ENCODE results near the gene FBXO46.

The FBXO46 gene

DNA sequence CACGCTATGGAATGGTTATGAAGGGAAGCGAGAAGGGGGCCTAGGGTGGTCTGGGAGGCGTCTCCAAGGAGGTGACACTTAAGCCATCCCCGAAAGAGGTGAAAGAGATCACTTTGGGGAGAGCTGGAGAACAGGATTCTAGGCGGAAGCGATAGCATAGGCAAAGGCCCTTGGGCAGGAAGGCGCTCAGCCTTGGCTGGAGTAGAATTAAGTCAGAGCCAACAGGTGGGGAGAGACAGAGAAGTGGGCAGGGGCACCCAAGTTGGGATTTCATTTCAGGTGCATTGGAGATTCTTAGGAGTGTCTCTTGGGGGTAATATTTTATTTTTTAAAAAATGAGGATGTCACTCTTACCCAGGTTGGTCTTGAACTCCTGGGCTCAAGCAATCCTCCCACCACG lies 48.6 kb downstream of the FBXO46 start:
- no peak for DNase-seq (ENCODE audit: low spot score)

DNA sequence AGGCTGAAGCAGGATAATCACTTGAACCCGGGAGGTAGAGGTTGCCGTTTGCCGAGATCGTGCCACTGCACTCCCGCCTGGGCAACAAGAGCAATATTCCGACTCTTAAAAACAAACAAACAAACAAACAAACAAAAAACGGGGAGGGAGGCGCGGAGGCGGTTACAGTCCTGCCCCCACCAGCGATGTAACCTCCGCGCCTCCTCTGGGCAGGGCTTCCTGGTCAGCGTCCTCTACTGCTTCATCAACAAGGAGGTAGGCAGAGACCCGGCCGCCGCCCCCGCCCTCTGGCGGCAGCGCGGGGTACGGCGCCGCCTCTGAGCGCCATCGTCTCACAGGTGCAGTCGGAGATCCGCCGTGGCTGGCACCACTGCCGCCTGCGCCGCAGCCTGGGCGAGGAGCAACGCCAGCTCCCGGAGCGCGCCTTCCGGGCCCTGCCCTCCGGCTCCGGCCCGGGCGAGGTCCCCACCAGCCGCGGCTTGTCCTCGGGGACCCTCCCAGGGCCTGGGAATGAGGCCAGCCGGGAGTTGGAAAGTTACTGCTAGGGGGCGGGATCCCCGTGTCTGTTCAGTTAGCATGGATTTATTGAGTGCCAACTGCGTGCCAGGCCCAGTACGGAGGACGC lies 49.2 kb downstream of the FBXO46 start:
- DNase-seq (ENCODE audit: low spot score) = peak; percentile 90

DNA sequence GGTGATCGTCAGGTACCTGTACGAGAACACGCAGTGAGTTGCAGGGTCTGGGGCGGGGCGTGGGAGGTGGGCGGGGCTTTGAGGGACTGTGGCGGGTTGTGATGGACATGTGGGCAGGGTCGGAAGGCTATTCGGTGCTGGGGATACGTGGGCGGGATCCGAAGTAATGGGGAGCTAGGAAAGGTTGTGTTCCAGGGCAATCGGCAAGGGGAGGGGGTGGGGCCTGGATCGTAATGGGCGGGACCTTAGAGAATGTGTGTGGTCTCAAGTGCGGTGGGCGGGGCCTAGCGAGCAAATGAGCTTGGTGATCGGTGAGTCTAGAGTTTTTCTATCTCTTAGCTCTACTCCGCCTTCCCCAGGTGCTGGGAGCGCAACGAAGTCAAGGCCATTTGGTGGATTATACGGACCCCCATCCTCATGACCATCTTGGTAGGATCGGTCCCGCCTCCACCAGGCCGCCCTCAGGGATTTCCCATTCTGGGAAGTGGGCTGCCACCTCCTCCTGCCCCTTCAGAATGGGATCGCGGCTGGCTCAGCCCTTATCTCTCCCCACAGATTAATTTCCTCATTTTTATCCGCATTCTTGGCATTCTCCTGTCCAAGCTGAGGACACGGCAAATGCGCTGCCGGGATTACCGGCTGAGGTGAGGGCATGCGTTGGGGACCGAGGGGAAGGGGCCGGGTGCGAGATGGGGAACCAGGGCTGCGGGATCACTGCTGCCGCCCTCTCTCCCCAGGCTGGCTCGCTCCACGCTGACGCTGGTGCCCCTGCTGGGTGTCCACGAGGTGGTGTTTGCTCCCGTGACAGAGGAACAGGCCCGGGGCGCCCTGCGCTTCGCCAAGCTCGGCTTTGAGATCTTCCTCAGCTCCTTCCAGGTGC lies 53.1 kb downstream of the FBXO46 start:
- peak; percentile 76 for DNase-seq (ENCODE audit: low spot score)

DNA sequence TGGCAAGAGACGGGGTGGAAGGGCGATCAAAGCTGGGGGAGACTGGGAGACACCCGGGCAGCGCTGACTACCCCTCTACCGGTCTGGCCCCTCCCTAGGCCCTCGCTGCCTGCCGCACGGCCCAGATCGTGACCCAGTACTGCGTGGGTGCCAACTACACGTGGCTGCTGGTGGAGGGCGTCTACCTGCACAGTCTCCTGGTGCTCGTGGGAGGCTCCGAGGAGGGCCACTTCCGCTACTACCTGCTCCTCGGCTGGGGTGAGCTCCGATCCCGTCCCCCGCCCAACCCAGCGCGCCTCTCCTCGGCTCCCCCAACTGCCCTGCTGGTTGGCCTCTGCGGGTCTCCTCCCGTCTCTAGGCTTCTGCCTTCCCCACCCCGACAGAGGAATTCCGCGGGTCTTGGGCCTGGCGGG lies 53.8 kb downstream of the FBXO46 start:
- no peak for DNase-seq (ENCODE audit: low spot score)

DNA sequence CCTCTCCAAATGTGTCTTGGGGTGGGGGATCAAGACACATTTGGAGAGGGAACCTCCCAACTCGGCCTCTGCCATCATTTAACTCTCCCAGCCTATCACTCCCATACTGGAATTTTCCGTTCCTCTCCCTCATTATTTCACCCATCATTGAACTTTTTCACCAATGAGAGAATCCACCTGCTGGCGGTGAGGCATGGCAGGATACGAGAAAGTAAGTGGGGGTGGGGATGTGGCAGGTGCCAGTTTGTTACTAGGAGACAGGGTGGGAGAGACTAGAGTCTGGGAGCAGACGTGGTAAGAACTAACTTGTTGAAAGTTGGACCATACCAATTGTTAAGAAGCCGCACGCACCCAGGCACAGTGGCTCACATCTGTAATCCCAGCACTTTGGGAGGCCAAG lies 55.8 kb downstream of the FBXO46 start:
- DNase-seq (ENCODE audit: low spot score) = no peak

DNA sequence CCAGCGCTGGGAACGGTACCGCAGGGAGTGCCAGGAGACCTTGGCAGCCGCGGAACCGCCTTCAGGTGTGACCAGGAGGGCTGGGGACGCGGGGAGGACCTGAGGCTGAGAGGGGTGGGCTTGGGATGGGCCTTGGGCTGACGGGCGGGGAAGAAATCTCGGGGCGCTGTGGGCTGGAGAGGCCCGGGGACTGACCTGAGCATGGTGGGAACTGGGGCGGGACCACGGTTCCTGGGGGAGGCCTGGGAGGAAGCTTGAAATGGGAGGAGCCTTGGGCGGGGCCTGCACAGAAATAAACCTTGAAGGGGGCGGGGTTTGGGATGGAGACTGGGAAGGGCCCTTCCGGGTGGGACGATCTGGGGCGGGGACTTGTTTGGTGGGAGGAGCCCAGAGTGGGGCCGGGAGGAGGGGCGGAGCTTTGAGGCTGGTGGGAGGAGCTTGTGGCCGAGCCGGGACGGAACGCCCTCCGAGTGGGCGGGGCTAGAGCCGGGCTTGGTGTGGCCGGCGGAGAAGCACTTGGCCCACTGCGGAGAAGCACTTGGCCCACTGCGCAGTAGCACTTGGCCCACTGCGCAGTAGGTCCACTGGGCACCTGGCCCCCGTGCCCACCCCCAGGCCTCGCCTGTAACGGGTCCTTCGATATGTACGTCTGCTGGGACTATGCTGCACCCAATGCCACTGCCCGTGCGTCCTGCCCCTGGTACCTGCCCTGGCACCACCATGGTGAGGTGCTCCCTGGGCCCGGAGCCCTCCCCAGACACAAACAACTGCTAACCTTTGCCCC lies 59.8 kb downstream of the FBXO46 start:
- DNase-seq (ENCODE audit: low spot score) = peak; percentile 87

DNA sequence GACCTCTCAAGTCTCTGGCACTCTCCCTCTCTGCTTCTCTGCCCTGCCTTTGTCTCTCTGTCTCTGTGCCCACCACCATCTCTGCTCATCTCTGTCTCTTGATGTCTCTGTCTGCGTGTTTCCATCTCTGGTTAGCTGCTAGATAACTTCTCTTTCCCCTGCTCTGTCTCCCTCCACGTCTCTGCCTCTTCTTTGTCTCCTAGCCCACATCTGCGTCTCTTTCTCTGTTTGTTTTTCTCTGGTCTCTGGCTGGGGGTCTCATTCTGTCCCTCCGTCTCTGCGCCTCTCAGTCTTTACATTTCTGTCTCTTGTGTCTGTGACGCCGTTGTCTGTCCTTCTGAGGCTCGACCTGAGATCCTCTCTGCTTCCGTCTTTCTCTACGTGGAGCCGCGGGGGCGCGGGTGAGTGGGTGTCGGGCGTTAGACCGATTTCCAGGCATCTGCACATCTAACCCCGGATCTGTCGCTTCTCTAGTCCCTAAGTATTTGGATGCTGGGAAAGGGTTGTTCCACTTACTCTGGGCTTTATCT lies 62.3 kb downstream of the FBXO46 start:
- DNase-seq (ENCODE audit: low spot score) = no peak

DNA sequence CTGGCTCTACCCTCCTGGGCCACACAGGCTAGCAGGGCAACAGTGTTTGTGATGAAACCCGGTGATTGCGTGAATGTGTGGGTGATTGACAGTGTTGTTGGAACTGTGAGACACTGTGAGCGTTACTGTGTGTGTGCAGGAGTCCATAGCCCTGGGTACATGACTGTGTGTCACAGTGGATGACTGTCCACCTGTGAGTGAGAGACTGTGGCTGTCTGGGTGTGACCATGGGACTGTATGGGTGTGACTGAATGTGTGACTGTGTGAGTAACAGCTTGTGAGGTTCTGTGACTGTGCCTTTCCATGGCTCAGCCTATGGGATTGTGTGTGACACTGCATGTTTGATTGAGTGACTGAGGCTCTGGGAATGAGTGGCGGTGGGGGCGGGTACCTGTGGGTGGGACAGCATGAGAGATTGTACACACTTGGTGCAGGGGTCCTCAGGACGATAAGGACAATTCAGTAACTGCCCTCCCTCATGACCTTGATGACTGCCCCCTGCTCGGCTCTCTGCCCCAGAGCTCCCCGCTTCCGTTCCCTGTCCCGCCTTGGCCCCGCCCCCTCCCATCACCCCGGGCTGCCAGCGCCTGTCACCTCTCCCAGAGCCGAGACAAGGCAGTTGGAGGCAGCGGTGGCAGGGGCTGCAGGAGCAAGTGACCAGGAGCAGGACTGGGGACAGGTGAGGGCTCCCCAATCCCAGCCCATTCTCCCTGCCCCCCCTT lies 62.9 kb downstream of the FBXO46 start, which contains the start of gene GIPR:
TSS of gene GIPR (plus strand) at position 602 of the 722 bp plus-strand sequence. CDS start 1,300 bp downstream, outside the sequence.
- peak; percentile 62 for DNase-seq (ENCODE audit: low spot score)

DNA sequence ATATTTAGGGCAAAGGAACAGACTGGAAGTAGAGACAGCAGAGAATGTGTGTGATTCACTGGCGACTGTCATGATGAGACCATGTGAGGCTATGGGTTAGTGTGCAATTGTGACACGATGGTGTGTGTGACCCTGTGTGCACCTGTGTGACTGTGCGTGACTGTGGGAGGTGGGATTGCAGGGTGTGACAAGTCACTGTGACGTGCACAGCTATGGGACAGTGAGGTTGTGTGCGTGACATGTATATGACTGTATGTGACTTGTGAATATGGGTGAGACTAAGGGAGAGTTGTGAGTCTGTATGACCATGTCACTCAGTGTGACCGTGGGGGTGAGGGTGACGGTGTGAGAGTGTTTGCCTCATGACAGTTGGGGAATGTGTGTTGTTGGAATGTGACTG lies 66.1 kb downstream of the FBXO46 start:
- DNase-seq (ENCODE audit: low spot score) = no peak

DNA sequence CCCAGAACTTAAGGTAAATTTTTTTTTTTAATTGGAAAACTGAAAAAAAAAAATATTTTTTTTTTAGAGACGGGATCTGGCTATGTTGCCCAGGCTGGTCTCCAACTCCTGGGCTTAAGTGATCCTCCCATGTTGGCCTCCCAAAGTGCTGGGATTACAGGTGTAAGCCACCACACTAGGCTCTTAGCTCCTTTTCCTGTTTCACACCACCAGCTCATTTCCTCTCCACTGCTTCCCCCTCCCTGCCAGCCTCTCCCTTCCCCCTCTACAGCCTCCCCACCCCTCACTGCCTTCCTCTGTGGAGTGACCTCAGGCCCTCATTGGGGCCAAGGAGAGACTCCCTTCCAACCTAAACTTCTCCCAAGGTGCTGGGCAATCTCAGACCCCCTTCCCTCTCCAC lies 66.9 kb downstream of the FBXO46 start:
- no peak for DNase-seq (ENCODE audit: low spot score)

DNA sequence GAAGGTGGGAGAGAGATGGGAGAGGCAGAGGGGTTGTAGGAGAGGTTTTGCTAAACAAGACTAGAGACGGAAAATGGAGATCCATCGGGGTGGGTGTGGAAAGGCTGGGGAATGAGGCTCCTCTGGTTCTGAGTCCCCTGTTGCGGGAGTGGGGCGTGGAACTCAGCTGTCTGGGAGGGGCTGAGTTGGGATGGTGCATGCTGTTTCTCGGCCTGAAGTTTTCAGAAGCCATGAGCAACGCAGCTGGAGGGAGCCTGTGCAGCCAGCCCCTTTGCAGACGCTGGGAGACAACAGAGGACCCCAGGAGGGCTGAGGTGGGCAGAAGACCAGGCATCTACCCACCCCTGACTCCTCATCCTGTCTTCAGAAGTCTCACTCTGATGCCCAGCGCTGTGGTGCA lies 70.1 kb downstream of the FBXO46 start:
- DNase-seq (ENCODE audit: low spot score) = no peak

All from activated CD4-positive, alpha-beta T cell treated with anti-CD3 and anti-CD28 coated beads, Interleukin-2, Interleukin-4, amounts not matched to agents 100 ng/mL and 50 ng/mL, durations not matched to agents 16 hours and 8 hours (primary cell).